Measurements from ENCODE around the gene OR6K2. TPM values are rescaled to one million over a fixed set of nuclear protein-coding genes. Genes with fewer than 3 reads are reported as not detected.
"Not testable (repeated sequence)": the region's sequence is repeated elsewhere in the genome, so short reads cannot be mapped to it uniquely, and the experiment has no call there.

Gene OR6K2
- polyA plus RNA-seq, 6 donors from 2014 or later = not detected

GRCh38 chr1:158694596-158694995 is 5.9 kb downstream of the OR6K2 start:
- H3K27ac Mint-ChIP-seq = no peak overlapping the region
- H3K27me3 Mint-ChIP-seq = peaks cover 8 to 24% (median 15%) of the 10 kb centered on the region in 3 donors
- H3K9me3 Mint-ChIP-seq = peaks cover 0 to 4% (median 0%) of the 10 kb centered on the region in 7 donors
- no peak for DNase-seq
- no peaks in the 10 kb centered on the region for H3K4me1 Mint-ChIP-seq
- H3K4me3 Mint-ChIP-seq = no peak overlapping the region
- no peaks in the 10 kb centered on the region for H3K36me3 Mint-ChIP-seq
- no peak for ATAC-seq (ENCODE audit: low read depth in 2 of 2)

DNA sequence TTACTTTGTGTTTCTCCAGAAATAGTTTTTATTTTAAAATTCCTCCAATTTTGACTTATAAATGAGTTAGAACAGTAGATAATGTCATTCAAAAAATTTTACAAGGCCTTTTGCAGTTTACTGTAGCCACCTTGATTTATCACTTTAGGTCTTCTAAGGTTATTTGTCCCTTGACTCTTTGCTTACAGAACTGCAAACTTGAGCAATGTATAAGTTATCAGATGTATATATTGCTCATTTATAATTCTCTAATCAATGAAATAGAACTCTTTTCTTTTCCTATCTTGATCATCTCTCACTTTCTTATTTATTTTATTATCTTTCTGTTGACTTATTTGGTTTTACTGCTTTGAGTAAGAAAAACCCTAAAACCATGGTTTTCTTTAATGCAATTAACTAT is 8.1 kb downstream of the OR6K2 start:
- DNase-seq (no peak), ATAC-seq (ENCODE audit: low read depth in 2 of 2) (no peak)
- no peaks in the 10 kb centered on the region for H3K4me1 Mint-ChIP-seq
- H3K27ac Mint-ChIP-seq = no peak overlapping the region
- H3K27me3 Mint-ChIP-seq = peaks cover 6 to 18% (median 8%) of the 10 kb centered on the region in 3 donors
- no peaks in the 10 kb centered on the region for H3K36me3 Mint-ChIP-seq
- H3K9me3 Mint-ChIP-seq = peaks cover 0 to 8% (median 2%) of the 10 kb centered on the region in 7 donors
- no peak overlapping the region for H3K4me3 Mint-ChIP-seq

DNA sequence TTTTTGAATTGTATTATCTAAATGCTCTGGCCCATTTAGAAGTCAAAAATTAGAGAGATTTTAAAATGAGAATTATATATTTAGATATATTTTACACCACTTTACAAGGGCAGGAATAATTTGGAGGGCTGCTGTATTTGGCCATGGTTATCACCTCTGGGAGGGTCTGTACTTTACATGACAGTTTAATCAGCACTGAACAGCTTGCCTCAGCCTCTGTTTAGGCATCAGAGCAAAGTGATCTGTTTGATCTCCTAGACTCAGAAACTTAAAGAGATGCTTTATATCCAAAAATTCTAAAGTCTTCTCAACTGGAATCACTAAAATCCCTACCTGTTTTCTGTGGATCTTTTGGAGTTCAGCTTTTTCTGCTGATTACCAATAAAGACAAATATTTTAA is 8.5 kb downstream of the OR6K2 start:
- peaks cover 8 to 18% (median 8%) of the 10 kb centered on the region in 3 donors for H3K27me3 Mint-ChIP-seq
- no peaks in the 10 kb centered on the region for H3K36me3 Mint-ChIP-seq
- H3K27ac Mint-ChIP-seq = no peak overlapping the region
- no peaks in the 10 kb centered on the region for H3K4me1 Mint-ChIP-seq
- no peak for ATAC-seq (ENCODE audit: low read depth in 2 of 2)
- H3K9me3 Mint-ChIP-seq = peaks cover 0 to 8% (median 2%) of the 10 kb centered on the region in 7 donors
- H3K4me3 Mint-ChIP-seq = no peak overlapping the region
- no peak for DNase-seq

DNA sequence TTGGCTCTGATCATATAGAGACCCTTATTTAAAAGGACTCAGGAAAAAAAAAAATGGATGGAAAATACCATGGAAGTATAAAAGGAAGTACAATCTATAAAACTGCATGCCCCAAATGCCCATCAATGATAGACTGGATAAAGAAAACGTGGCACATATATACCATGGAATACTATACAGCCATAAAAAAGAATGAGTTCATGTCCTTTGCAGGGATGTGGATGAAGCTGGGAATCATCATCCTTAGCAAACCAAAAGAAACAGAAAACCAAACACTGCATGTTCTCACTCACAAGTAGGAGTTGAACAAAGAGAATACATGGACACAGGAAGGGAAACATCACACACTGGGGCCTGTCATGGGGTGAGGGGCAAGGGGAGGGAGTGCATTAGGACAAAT is 9.3 kb downstream of the OR6K2 start:
- not testable (repeated sequence) for H3K27ac Mint-ChIP-seq; H3K4me1 Mint-ChIP-seq; ATAC-seq (ENCODE audit: low read depth in 2 of 2); H3K36me3 Mint-ChIP-seq; H3K4me3 Mint-ChIP-seq; DNase-seq; H3K9me3 Mint-ChIP-seq
- H3K27me3 Mint-ChIP-seq = peaks cover 8 to 17% (median 8%) of the 10 kb centered on the region in 3 donors

DNA sequence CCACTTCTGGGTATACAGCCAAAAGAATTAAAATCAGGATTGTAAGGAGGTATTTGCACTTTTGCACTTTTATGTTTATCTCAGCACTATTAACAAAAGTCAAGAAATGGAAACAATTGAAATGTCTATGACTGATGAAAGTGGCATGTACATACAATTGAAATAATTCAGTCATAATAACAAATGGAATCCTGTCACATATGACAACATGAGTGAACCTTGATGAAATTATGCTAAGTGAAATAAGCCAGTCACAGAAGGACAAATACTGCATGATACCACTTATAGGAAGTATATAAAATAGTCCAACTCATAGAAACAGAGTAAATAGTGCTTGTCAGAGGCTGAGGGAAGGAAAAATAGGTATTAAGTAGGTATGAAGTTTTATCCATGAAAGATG is 10.6 kb downstream of the OR6K2 start:
- no peak for DNase-seq
- peaks cover 0 to 8% (median 2%) of the 10 kb centered on the region in 7 donors for H3K9me3 Mint-ChIP-seq
- no peaks in the 10 kb centered on the region for H3K4me1 Mint-ChIP-seq
- no peak overlapping the region for H3K4me3 Mint-ChIP-seq
- H3K27ac Mint-ChIP-seq = no peak overlapping the region
- ATAC-seq (ENCODE audit: low read depth in 2 of 2) = no peak
- peaks cover 3 to 11% (median 5%) of the 10 kb centered on the region in 3 donors for H3K27me3 Mint-ChIP-seq
- no peaks in the 10 kb centered on the region for H3K36me3 Mint-ChIP-seq

DNA sequence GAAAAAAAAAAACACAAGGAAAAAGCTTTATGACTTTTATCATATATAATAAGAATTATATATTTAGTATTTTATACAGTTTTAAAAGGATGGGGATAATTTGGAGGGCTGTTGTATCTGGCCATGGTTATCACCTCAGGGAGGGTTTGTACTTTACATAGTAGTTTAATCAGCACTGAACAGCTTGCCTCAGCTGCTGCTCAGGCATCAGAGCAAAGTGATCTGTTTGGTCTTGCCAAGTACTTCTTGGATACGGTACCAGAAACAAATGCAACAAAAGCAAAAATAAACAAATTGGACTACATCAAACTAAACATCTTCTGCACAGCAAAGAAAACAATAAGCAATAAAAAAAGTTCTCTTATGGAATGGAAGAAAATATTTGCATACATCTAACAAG is 11.3 kb downstream of the OR6K2 start:
- Mint-ChIP-seq H3K27ac (no peak overlapping the region), H3K4me1 (no peaks in the 10 kb centered on the region), H3K36me3 (no peaks in the 10 kb centered on the region), H3K27me3 (peaks cover 0 to 12% (median 11%) of the 10 kb centered on the region in 3 donors), H3K9me3 (peaks cover 0 to 8% (median 2%) of the 10 kb centered on the region in 7 donors), H3K4me3 (no peak overlapping the region)
- DNase-seq (no peak), ATAC-seq (ENCODE audit: low read depth in 2 of 2) (no peak)

DNA sequence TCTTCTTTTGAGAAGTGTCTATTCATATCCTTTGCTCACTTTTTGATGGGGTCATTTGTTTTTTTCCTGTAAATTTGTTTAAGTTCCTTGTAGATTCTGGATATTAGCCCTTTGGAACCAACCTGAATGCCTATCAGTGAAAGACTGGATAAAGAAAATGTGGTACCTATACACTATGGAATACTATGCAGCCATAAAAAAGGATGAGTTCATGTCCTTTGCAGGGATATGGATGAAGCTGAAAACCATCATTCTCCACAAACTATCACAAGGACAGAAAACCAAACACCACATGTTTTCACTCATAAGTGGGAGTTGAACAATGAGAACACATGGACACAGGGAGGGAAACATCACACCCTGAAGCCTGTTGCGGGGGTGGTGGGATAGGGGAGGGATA is 12.1 kb downstream of the OR6K2 start:
- peaks cover 0 to 17% (median 17%) of the 10 kb centered on the region in 3 donors for H3K27me3 Mint-ChIP-seq
- not testable (repeated sequence) for ATAC-seq (ENCODE audit: low read depth in 2 of 2); H3K9me3 Mint-ChIP-seq; DNase-seq; H3K27ac Mint-ChIP-seq; H3K4me3 Mint-ChIP-seq; H3K4me1 Mint-ChIP-seq; H3K36me3 Mint-ChIP-seq

- H3K27ac Mint-ChIP-seq = no peak overlapping the region
These were observed 13.4 kb downstream of the OR6K2 start for GRCh38 chr1:158687037-158687436.

GRCh38 chr1:158686111-158687009 is 14.1 kb downstream of the OR6K2 start, which contains the start of gene SPTA1:
Gene SPTA1 (minus strand): TSS chr1:158686715. CDS start chr1:158686517, 198 bp downstream.
- Mint-ChIP-seq H3K27me3 (peaks cover 0 to 29% (median 18%) of the 10 kb centered on the region in 3 donors), H3K4me1 (no peaks in the 10 kb centered on the region), H3K4me3 (no peak within 1 kb of the TSS), H3K36me3 (no peaks in the 10 kb centered on the region), H3K27ac (no peak within 1 kb of the TSS), H3K9me3 (peaks cover 0 to 8% (median 2%) of the 10 kb centered on the region in 7 donors)
- no peak for ATAC-seq (ENCODE audit: low read depth in 2 of 2)
- no peak for DNase-seq

More at GRCh38 chr1:158687037-158687436, 13.4 kb downstream of the OR6K2 start:
- Mint-ChIP-seq H3K27me3 (peaks cover 0 to 22% (median 18%) of the 10 kb centered on the region in 3 donors), H3K4me3 (no peak overlapping the region), H3K4me1 (no peaks in the 10 kb centered on the region), H3K9me3 (peaks cover 0 to 8% (median 2%) of the 10 kb centered on the region in 7 donors), H3K36me3 (no peaks in the 10 kb centered on the region)
- DNase-seq (no peak), ATAC-seq (ENCODE audit: low read depth in 2 of 2) (no peak)

- no peak overlapping the region for H3K4me3 Mint-ChIP-seq
- H3K4me1 Mint-ChIP-seq = no peaks in the 10 kb centered on the region
- DNase-seq = no peak
- H3K27me3 Mint-ChIP-seq = peaks cover 0 to 29% (median 18%) of the 10 kb centered on the region in 3 donors
- no peak overlapping the region for H3K27ac Mint-ChIP-seq
- no peaks in the 10 kb centered on the region for H3K36me3 Mint-ChIP-seq
- ATAC-seq (ENCODE audit: low read depth in 2 of 2) = no peak
- peaks cover 0 to 6% (median 0%) of the 10 kb centered on the region in 7 donors for H3K9me3 Mint-ChIP-seq
These were observed 15.4 kb downstream of the OR6K2 start for GRCh38 chr1:158685085-158685484.

GRCh38 chr1:158681606-158682005 is 18.8 kb downstream of the OR6K2 start:
- H3K4me1 Mint-ChIP-seq = no peaks in the 10 kb centered on the region
- H3K36me3 Mint-ChIP-seq = no peaks in the 10 kb centered on the region
- DNase-seq = no peak
- no peak overlapping the region for H3K4me3 Mint-ChIP-seq
- no peak for ATAC-seq (ENCODE audit: low read depth in 2 of 2)
- no peaks in the 10 kb centered on the region for H3K9me3 Mint-ChIP-seq
- H3K27me3 Mint-ChIP-seq = peaks cover 0 to 35% (median 18%) of the 10 kb centered on the region in 3 donors
- no peak overlapping the region for H3K27ac Mint-ChIP-seq

DNA sequence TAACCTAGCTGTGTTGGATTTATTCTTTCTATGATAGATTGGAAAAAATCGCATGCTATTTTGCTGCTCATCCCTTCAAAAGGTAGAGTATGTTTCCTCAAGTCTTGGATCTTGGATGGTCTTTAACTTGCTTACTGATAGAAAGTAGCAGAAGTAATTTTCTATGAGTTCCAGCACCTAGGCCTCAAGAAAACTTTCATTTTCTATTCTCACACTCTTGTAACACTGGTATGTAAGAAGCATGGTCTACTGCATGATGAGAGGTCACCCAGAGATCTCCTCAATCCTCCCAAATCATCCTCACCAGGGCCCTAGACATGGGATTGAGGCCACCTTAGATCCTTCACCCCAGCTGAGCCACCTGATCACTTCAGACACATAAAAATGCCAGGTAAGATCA is 21.2 kb downstream of the OR6K2 start:
- H3K9me3 Mint-ChIP-seq = no peaks in the 10 kb centered on the region
- ATAC-seq (ENCODE audit: low read depth in 2 of 2) (no peak), DNase-seq (no peak)
- H3K4me3 Mint-ChIP-seq = no peak overlapping the region
- peak overlapping the region in 1 of 6 donors; percentile 16 for H3K27ac Mint-ChIP-seq
- peaks cover 0 to 31% (median 13%) of the 10 kb centered on the region in 3 donors for H3K27me3 Mint-ChIP-seq
- no peaks in the 10 kb centered on the region for H3K36me3 Mint-ChIP-seq
- no peaks in the 10 kb centered on the region for H3K4me1 Mint-ChIP-seq

- Mint-ChIP-seq H3K36me3 (no peaks in the 10 kb centered on the region), H3K9me3 (no peaks in the 10 kb centered on the region), H3K4me3 (no peak overlapping the region), H3K4me1 (no peaks in the 10 kb centered on the region), H3K27ac (no peak overlapping the region), H3K27me3 (peaks cover 0 to 15% (median 13%) of the 10 kb centered on the region in 3 donors)
- DNase-seq = no peak
- ATAC-seq (ENCODE audit: low read depth in 2 of 2) = no peak
These were observed 24.7 kb downstream of the OR6K2 start for GRCh38 chr1:158675563-158676323.

Data from naive B cell (primary cell).